ENCODE results near the gene PLEKHJ1. TPM values are rescaled to one million over a fixed set of nuclear protein-coding genes. Genes with fewer than 3 reads are reported as not detected.

PLEKHJ1 gene
- total and polyA plus RNA-seq, 2 of the 13 experiments (the other 11 are each of a cell fraction or from before 2014, with no cell fraction given): 70.5 to 130 TPM

- TF ChIP-seq EED (CRISPR knock-in tag; IDR thresholded peaks at IDR 0.05): no peak
- TF ChIP-seq ZBTB40 (IDR thresholded peaks at IDR 0.05): no peak
- TF ChIP-seq ZBTB40 (CRISPR knock-in tag; IDR thresholded peaks at IDR 0.05): no peak
- peak; percentile 57; the same call in 1 of the 2 replicates for TF ChIP-seq ZHX1 (CRISPR knock-in tag; IDR thresholded peaks at IDR 0.05; ENCODE audit: low read depth)
- TF ChIP-seq ZNF205 (CRISPR knock-in tag; IDR thresholded peaks at IDR 0.05): 0 out of 2 replicates have a peak, but pooled peaks have one; percentile 32
- no peak for TF ChIP-seq ZUFSP (CRISPR knock-in tag; IDR thresholded peaks at IDR 0.05; ENCODE audit: borderline replicate concordance)
- no peak for TF ChIP-seq AKNA (CRISPR knock-in tag; IDR thresholded peaks at IDR 0.05; ENCODE audit: borderline replicate concordance)
Measured at GRCh38 chr19:2252055-2252796, 16.1 kb upstream of the PLEKHJ1 start (continued).
